Vagina (tissue), 2 donors: Measurements from ENCODE around the gene SPATA20.

Source experiments
- CTCF ChIP-seq, 3 experiments: fragments of 450-650 bp in 2 of 3; fragments of 200-600 bp in 1 of 3; sonication (generic) in 1 of 3; IDR thresholded peaks; one replicate each; pipeline ENCODE4 v1.5.1; 2017 to 2019; ENCODE audit warnings: antibody characterized with exemption in 3 of 3, mild to moderate bottlenecking in 2 of 3, moderate library complexity in 2 of 3
- POLR2A ChIP-seq, 2 donors: fragments of 450-650 bp; IDR thresholded peaks; one replicate each; pipeline ENCODE4 v1.6.1; 2017; ENCODE audit warnings: antibody characterized with exemption in 2 of 2, mild to moderate bottlenecking in 2 of 2, moderate library complexity in 2 of 2
- POLR2AphosphoS5 ChIP-seq, 2 donors: sonication (generic); formaldehyde crosslinking; IDR thresholded peaks; one replicate each; pipeline ENCODE4 v1.9.0; 2017; ENCODE audit warnings: antibody characterized with exemption in 2 of 2, mild to moderate bottlenecking in 2 of 2, low read depth in 1 of 2; ENCODE audit not compliant: insufficient read depth in 1 of 2

GRCh38 chr17:50590946-50591737 is 44.2 kb downstream of the SPATA20 start:
- TF ChIP-seq CTCF (IDR thresholded peaks at IDR 0.05) (no peak), POLR2A (IDR thresholded peaks at IDR 0.05) (no peak), POLR2AphosphoS5 (IDR thresholded peaks at IDR 0.05; ENCODE audit: insufficient read depth in 1 of 2, low read depth in 1 of 2) (no peak)
